Measurements from ENCODE around the gene PTPRG.

The PTPRG gene

GRCh38 chr3:61841988-61842387 is 280.6 kb downstream of the PTPRG start:
- no peak for DNase-seq

GRCh38 chr3:61844346-61844745 is 283.0 kb downstream of the PTPRG start:
- DNase-seq = no peak

DNA sequence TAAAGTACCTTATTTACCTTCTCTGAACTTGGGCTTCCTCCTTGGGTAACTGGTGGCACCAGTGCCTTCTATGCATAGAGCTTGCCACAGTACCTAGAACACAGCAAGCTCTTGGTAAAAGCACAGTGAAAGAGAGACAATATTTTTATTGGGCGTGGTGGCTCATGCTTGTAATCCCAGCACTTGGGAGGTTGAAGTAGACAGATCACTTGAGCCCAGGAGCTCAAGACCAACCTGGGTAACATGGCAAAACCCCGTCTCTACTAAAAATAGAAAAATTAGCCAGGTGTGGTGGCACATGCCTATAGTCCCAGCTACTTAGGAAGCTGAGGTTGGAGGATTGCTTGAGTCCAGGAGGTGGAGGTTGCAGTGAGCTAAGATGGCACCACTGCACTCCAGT is 285.1 kb downstream of the PTPRG start:
- DNase-seq = no peak

- no peak for DNase-seq
Measured at GRCh38 chr3:61847784-61848462, 286.6 kb downstream of the PTPRG start.

DNA sequence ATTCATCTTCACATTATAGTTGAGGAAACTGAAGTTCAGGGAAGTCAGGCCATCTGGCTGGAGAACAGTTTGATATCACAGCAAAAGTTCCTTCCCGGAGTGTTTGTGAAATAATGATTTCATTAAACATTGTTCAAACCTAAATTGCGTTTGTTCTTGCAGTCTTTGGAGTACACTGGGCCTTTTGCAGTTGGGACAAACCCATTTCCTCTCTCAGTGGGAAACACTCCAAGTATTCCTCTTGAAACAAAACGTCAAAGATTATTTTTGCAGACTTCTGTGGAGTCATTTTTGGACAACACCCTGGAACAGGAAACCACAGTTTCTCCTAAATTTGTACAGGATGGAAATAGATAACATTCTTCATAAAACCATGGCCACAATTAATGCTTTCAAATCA is 287.5 kb downstream of the PTPRG start:
- DNase-seq = no peak

GRCh38 chr3:61853912-61854311 is 292.5 kb downstream of the PTPRG start:
- DNase-seq = no peak

DNA sequence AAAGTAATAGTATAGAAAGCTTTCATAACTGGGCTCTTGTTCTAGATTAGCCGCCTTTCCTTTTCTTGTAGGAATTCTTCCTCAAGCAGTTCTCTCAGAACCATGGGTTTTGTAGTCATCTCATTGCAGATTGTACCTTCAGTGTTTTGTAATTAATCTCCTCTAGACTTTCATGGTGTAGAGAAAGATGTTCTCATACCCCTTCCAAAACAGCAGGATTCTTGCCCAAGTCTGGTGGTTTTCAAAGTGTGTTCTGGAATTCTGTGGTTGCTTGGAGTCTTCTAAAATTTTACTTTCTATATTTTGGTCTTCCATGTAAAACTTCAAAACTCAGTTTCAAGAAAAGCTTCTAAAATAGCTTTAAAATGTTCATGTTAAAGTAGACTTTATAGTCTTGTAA is 293.8 kb downstream of the PTPRG start:
- DNase-seq = no peak

DNA sequence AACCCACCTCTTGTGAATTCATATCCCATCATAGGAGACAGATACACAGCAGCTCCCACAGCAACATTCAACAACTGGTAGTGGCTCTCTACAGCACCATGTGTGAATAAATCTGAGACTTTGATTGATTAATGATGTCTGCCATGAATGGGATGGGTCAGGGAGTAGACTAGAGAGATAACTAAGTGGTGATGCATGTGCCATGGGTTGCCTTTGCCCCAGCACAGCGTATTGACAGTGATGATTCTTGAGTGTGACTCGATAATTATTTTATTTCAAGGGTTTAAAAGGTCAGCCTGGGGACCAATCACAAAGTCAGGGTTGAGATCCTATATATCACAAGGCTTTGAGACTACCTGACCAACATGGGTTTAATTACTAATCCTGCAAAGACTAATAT is 295.9 kb downstream of the PTPRG start:
- no peak for DNase-seq

- no peak for DNase-seq
Measured at GRCh38 chr3:61858054-61858453, 296.7 kb downstream of the PTPRG start.

GRCh38 chr3:61861410-61861809 is 300.0 kb downstream of the PTPRG start:
- DNase-seq = no peak

DNA sequence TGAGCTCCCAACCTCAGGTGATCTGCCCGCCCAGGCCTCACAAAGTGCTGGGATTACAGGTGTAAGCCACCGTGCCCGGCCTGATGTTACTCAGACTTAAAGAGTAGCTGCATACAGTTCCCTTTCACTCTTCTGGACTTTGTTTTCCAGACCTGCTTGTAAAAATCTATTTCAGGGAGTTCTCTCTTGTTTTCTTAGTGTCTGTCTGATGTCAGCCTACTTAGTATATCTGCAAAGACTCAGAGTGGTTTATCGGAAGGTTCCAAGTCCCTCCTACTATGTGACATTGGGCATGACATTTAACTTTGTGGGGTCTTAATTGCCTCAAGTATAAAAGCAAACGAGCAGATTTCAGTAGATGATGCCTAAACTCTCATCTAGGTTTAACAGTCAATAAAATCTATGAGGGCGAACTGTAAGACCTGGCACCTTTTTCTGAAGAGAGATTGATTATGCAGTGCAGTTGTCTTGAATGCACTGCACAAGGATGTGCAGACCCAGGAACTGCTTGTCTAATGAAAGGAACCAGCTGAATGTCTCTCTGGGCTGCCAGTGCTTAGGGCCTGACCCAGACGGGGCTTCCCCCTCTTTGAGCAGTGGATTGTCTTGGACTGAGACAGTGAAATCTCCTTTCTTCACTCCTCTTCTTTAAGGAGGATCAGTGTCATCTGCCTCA is 301.4 kb downstream of the PTPRG start:
- DNase-seq = no peak

DNA sequence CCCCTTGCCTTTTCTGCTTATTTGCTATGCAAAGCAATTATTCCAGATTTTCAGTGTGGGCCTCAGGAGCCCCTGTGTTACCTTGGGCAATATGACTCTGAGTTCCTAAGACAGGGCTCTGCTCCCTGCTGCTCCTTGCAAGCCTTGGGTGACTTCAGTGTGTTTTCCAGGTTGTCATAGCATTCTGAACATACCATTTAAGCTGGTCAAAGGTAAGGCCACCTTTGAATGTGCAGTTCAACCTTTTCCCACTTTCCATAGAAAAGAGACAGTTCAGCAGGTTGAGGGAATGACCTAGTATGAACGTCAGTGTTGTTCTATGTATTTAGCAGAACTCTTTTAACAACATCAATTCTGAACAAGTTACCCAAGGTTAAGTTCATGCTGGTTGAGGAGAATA is 302.2 kb downstream of the PTPRG start:
- no peak for DNase-seq

DNA sequence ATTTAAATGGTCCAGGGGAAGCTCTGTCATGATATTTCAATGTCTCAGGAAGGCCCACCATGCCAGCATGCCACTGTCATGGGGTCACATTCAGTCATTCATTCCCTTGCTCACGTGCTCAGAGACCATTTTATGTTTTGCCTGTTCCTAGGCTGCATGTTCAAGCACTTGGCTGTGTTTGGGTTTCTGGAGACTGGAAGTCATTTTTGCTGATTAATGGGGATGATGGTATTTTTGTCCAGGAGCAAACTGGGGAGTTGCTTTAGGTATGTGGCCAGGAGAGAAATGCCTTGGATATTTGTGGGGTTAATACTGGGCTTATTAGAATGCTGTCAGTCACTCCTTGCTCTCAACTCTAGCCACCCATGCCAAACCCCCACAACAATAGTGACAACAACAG is 303.5 kb downstream of the PTPRG start:
- no peak for DNase-seq

GRCh38 chr3:61865466-61866152 is 304.2 kb downstream of the PTPRG start:
- DNase-seq = no peak

- no peak for DNase-seq
Measured at GRCh38 chr3:61866153-61866542, 304.8 kb downstream of the PTPRG start.

DNA sequence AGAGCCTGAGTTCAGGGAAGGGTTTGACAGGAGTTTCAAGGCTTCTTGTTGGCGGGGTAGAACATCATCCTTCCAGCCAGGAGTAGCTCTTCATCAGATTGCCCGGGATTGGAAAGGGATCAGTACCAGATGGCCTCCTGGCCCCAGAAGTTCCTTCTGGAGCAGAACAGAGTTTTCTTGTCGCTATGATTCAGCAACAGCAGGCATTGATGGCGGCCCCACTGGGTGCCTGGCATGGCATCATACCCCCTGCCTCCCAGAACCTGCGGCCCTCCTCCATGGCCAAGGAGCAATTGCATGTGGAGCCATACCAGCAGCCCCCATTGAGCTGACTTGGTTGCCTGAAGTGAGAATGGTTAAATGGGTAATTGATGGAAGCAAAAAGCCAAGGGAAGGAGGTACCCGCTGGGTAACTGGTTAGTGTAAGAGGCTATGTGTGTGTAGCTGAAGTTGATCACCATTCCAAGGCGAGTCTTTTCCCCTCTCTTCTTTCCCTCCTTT is 305.6 kb downstream of the PTPRG start:
- no peak for DNase-seq

DNA sequence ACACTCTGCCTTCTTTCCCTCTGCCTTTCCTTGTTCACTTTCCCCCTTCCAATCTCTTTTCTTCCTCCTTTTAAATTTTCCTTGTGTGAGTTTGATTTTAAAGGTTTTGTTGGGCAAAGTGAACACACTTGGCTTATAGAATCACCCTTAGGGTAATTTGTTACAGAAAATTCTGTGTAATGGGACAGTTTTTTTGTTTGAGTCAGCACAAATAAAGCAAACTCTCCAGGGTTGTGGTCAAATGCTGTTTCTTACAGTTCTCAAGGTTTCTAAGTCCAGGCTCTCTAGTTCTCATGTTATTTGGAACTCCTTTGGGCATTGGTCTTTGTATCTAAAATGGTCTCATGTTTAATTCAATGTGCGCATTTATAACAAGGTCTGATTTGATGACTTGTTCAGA is 307.1 kb downstream of the PTPRG start:
- DNase-seq = no peak

- DNase-seq = no peak
Measured at GRCh38 chr3:61869371-61869770, 308.0 kb downstream of the PTPRG start.

GRCh38 chr3:61871644-61872043 is 310.3 kb downstream of the PTPRG start:
- no peak for DNase-seq

- DNase-seq = no peak
Measured at GRCh38 chr3:61872077-61872706, 310.8 kb downstream of the PTPRG start.

DNA sequence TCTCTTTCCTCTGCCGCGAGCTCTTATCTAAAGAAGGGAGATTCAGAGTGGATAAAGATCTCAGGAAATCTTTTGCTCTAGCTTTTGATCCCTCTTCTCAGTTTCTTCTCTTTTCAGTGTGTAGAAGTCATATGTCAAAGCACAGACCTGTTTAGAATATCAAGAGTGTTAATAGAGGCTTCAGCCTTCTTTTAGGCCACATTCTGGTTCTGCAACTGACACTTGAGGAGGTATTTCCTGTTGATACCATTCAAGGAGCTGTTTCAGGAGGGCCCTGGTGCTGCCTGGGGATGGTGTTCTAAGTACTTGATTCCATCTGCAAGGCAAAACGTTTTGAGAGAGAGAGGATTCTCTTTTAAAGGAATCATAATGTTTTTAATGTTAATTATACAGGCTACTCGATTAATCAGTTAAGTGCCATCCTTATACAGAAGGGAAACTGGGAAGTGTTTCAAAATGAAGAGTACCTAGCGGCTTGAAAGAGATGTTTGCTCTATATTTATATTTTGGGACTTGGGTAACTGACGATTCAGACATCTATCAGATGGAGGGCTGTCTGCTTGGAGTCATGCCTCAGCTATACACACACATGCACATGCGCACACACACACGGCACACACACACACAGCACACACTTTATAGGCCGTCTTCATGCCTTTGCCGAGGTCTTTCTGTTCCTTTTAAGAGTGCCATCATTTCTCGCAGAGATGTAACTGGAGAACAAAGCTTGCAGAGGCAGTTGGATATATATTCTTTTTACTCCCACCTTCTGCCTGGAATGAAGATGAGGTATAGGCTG is 313.9 kb downstream of the PTPRG start:
- DNase-seq = no peak

- DNase-seq = no peak
Measured at GRCh38 chr3:61875976-61876671, 314.8 kb downstream of the PTPRG start.

All from stimulated activated naive CD4-positive, alpha-beta T cell treated with Interleukin-2 at 50 U/mL for 16 hours (primary cell).